ENCODE data around the gene SYCP2. TPM values are rescaled to one million over a fixed set of nuclear protein-coding genes. Genes with fewer than 3 reads are reported as not detected.

Gene SYCP2
- polyA plus RNA-seq, 1 donor (not counting 4 experiments of a cell fraction or from before 2014, with no cell fraction given) = 0.12 TPM

DNA sequence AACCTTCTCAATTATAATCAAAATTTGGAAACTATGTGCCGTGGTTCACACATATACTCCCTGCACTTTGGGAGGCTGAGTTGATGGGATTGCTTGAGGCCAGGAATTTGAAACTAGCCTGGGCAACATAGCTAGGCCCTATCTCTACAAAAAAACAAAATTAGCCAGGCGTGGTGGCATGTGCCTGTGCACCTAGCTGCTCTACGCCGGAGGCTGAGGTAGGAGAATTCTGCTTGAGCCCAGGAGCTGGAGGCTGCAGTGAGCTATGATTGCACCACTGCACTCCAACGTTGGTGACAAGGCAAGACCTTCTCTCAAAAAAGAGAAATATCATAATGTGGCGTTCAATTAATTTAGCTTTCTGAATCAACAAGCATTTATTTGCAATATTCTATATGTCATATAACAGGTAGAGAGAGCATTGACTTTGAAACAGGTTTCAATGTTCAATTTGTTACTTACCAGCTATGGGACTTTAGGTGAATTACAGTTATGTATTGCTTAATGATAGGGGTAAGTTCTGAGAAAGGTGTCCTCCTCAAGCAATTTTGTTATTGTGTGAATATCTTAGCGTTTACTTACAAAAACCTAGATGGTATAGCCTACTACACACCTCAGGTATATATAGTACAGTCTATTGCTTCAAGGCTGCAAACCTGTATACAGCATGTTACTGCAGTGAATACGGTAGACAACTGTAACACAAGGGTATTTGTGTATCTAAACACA lies 2.2 kb upstream of the SYCP2 start:
- no peaks in the 10 kb centered on the region for H4K20me1 ChIP-seq (ENCODE audit: control insufficient read depth, extremely low read depth, insufficient read depth, low read length)
- H3K4me3 ChIP-seq (ENCODE audit: control insufficient read depth in 2 of 3, extremely low read depth in 1 of 3, insufficient read depth in 2 of 3, low read depth in 1 of 3, low read length in 3 of 3) = no peak overlapping the region
- dilution Hi-C loops (cut with MboI; ENCODE audit: extremely low pct_ligation_motif_present, low sequenced_read_pairs) = no loop called here
- peaks cover 30% of the 10 kb centered on the region for H3K4me1 ChIP-seq (ENCODE audit: control insufficient read depth, extremely low read depth, insufficient read depth, low read length)
- H3K9me1 ChIP-seq (ENCODE audit: control insufficient read depth, extremely low read depth, insufficient read depth, low read length) = no peaks in the 10 kb centered on the region
- no peak overlapping the region for H3K9ac ChIP-seq (ENCODE audit: control insufficient read depth, extremely low read depth, insufficient read depth, low read length)
- FAIRE-seq (no peak), DNase-seq (ENCODE audit: low read depth, low spot score) (no peak)
- H3K79me2 ChIP-seq (ENCODE audit: control insufficient read depth, insufficient read depth, low read length) = peaks cover 17% of the 10 kb centered on the region
- H3K9me3 ChIP-seq (ENCODE audit: control insufficient read depth, low read depth, low read length) = no peaks in the 10 kb centered on the region
- no peak overlapping the region for H3K4me2 ChIP-seq (ENCODE audit: control insufficient read depth, extremely low read depth, insufficient read depth, low read depth, low read length)
- no peak overlapping the region for H3K27ac ChIP-seq (ENCODE audit: control insufficient read depth, insufficient read depth, low read length)
- H3K36me3 ChIP-seq (ENCODE audit: control insufficient read depth in 2 of 2, extremely low read depth in 1 of 2, insufficient read depth in 2 of 2, low read length in 2 of 2) = no peaks in the 10 kb centered on the region
- no peak overlapping the region for H2AFZ ChIP-seq (ENCODE audit: control insufficient read depth, low read length)
- H3K27me3 ChIP-seq (ENCODE audit: control insufficient read depth, extremely low read depth, insufficient read depth, low read length) = no peaks in the 10 kb centered on the region
- no peak for TF ChIP-seq CTCF (optimal IDR thresholded peaks at IDR 0.05 in 1 of 3, IDR thresholded peaks at IDR 0.05 in 1 of 3, conservative IDR thresholded peaks at IDR 0.05 in 1 of 3; ENCODE audit: extremely low read depth in 1 of 3, insufficient read depth in 2 of 3, low read length in 3 of 3)
- TF ChIP-seq EZH2 (IDR thresholded peaks at IDR 0.05; ENCODE audit: low read length) = no peak

DNA sequence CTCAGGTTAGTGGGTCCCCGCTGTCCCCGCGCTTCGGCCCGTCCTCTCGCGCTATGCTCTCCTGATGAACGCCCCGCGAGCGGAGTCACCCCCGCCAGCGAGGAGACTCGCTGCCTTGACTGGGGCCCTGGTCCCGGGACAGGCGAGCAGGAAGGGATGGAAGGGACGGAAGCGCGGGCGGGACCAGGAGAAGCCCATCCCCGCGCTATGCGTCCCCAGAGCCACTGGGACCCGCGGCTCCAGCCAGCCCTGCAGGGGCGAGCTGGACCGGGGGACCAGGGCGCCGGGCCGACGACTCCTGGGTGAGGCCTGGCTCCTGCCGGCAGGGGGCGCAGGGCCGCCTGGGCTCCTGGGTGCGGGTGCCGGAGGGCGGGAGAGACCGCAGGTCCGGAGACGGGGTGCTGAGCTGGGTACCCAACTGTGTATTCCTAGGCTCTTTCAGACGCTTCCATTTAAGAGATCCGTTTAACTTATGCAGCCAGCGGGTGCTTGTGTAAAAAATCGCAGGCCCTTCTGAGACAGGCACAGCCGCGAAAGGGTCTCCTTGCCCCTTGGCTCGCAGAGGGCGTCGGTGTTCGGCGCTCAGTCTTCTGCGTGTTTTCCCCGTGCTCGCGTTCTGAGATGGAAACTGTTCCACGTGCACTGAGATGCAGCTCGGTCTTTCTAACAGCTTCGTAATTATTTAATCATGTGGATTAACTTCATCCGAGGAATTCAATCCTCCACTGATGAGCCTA lies 580 bp upstream of the SYCP2 start:
- no peaks in the 10 kb centered on the region for H3K27me3 ChIP-seq (ENCODE audit: control insufficient read depth, extremely low read depth, insufficient read depth, low read length)
- dilution Hi-C loops (cut with MboI; ENCODE audit: extremely low pct_ligation_motif_present, low sequenced_read_pairs) = no loop called here
- H3K79me2 ChIP-seq (ENCODE audit: control insufficient read depth, insufficient read depth, low read length) = peaks cover 12% of the 10 kb centered on the region
- H3K27ac ChIP-seq (ENCODE audit: control insufficient read depth, insufficient read depth, low read length) = no peak overlapping the region
- H3K36me3 ChIP-seq (ENCODE audit: control insufficient read depth in 2 of 2, extremely low read depth in 1 of 2, insufficient read depth in 2 of 2, low read length in 2 of 2) = no peaks in the 10 kb centered on the region
- peak overlapping the region; percentile 26 for H3K9ac ChIP-seq (ENCODE audit: control insufficient read depth, extremely low read depth, insufficient read depth, low read length)
- no peaks in the 10 kb centered on the region for H3K9me3 ChIP-seq (ENCODE audit: control insufficient read depth, low read depth, low read length)
- DNase-seq (ENCODE audit: low read depth, low spot score) (no peak), FAIRE-seq (no peak)
- H4K20me1 ChIP-seq (ENCODE audit: control insufficient read depth, extremely low read depth, insufficient read depth, low read length) = no peaks in the 10 kb centered on the region
- peaks cover 26% of the 10 kb centered on the region for H3K4me1 ChIP-seq (ENCODE audit: control insufficient read depth, extremely low read depth, insufficient read depth, low read length)
- TF ChIP-seq CTCF (optimal IDR thresholded peaks at IDR 0.05 in 1 of 3, IDR thresholded peaks at IDR 0.05 in 1 of 3, conservative IDR thresholded peaks at IDR 0.05 in 1 of 3; ENCODE audit: extremely low read depth in 1 of 3, insufficient read depth in 2 of 3, low read length in 3 of 3) (peak; percentile 67 to 96 (median 86)), EZH2 (IDR thresholded peaks at IDR 0.05; ENCODE audit: low read length) (no peak)
- H3K4me3 ChIP-seq (ENCODE audit: control insufficient read depth in 2 of 3, extremely low read depth in 1 of 3, insufficient read depth in 2 of 3, low read depth in 1 of 3, low read length in 3 of 3) = peak overlapping the region; percentile 54 to 68 (median 54)
- peak overlapping the region; percentile 63 for H3K4me2 ChIP-seq (ENCODE audit: control insufficient read depth, extremely low read depth, insufficient read depth, low read depth, low read length)
- peak overlapping the region; percentile 79 for H2AFZ ChIP-seq (ENCODE audit: control insufficient read depth, low read length)
- no peaks in the 10 kb centered on the region for H3K9me1 ChIP-seq (ENCODE audit: control insufficient read depth, extremely low read depth, insufficient read depth, low read length)

All from keratinocyte (primary cell).